ENCODE data around the gene PLA2G4A. TPM values are rescaled to one million over a fixed set of nuclear protein-coding genes. Genes with fewer than 3 reads are reported as not detected.

The PLA2G4A gene
- total and polyA plus RNA-seq, 2 donors (not counting 3 experiments of a cell fraction or from before 2014, with no cell fraction given): 8.2 to 13.3 TPM

- peaks cover 10% of the 10 kb centered on the region for H3K4me1 ChIP-seq (ENCODE audit: control insufficient read depth, extremely low read depth, insufficient read depth, low read length)
- intact Hi-C loops (cut with micrococcal nuclease): loop anchor here (5.0 kb wide), 1 partner anchor 142 kb away; no protein-coding TSS in a partner anchor
- DNase-seq (ENCODE audit: low read depth, low spot score) (no peak), FAIRE-seq (no peak)
- H3K27me3 ChIP-seq (ENCODE audit: control insufficient read depth in 2 of 2, insufficient read depth in 2 of 2, low read length in 2 of 2): no peaks in the 10 kb centered on the region
- H3K36me3 ChIP-seq (ENCODE audit: control insufficient read depth in 2 of 2, extremely low read depth in 1 of 2, insufficient read depth in 2 of 2, low read length in 2 of 2): no peaks in the 10 kb centered on the region
- H3K4me3 ChIP-seq (replicated peaks in 1 of 3; ENCODE audit: insufficient read depth in 1 of 3, low read depth in 1 of 3, low read length in 3 of 3): no peak overlapping the region
- H4K20me1 ChIP-seq (replicated peaks; ENCODE audit: control insufficient read depth, extremely low read depth, insufficient read depth, low read length): no peaks in the 10 kb centered on the region
- no peak overlapping the region for H2AFZ ChIP-seq (ENCODE audit: low read depth, low read length)
- no peaks in the 10 kb centered on the region for H3K9me1 ChIP-seq (replicated peaks; ENCODE audit: control insufficient read depth, extremely low read depth, insufficient read depth, low read length)
- no peak overlapping the region for H3K9ac ChIP-seq (replicated peaks; ENCODE audit: extremely low read depth, insufficient read depth, low read length)
- H3K79me2 ChIP-seq (ENCODE audit: control insufficient read depth, insufficient read depth, low read length): no peaks in the 10 kb centered on the region
- TF ChIP-seq GATA2 (IDR thresholded peaks at IDR 0.05; ENCODE audit: insufficient read depth, insufficient read length, low read depth, low read length) (no peak), FOS (IDR thresholded peaks at IDR 0.05; ENCODE audit: borderline replicate concordance, insufficient read depth, low read length) (no peak), EZH2 (IDR thresholded peaks at IDR 0.05; ENCODE audit: borderline replicate concordance, low read depth, low read length, severe bottlenecking) (no peak), MAX (IDR thresholded peaks at IDR 0.05; ENCODE audit: insufficient read depth, insufficient read length) (no peak), POLR2AphosphoS5 (IDR thresholded peaks at IDR 0.05; ENCODE audit: insufficient read depth, low read depth, low read length) (no peak), CTCF (IDR thresholded peaks at IDR 0.05; ENCODE audit: extremely low read depth in 1 of 2, insufficient read depth in 1 of 2, low read depth in 1 of 2, low read length in 2 of 2) (no peak)
- no TSS peak for BruUV-seq (replicated peaks)
- dilution Hi-C loops (cut with MboI; ENCODE audit: extremely low pct_ligation_motif_present, low sequenced_read_pairs): no loop called here
- H3K9me3 ChIP-seq (replicated peaks; ENCODE audit: control insufficient read depth, insufficient read depth, low read length): no peaks in the 10 kb centered on the region
- CTCF ChIA-PET: no interaction called here
- H3K4me2 ChIP-seq (ENCODE audit: insufficient read depth, low read length): no peak overlapping the region
- H3K27ac ChIP-seq (ENCODE audit: insufficient read depth, low read depth, low read length): no peak overlapping the region
- POLR2A ChIA-PET: no interaction called here
Observed at GRCh38 chr1:186835448-186835847, 6.7 kb downstream of the PLA2G4A start.
